ENCODE measurements around the gene XDH. TPM values are rescaled to one million over a fixed set of nuclear protein-coding genes. Genes with fewer than 3 reads are reported as not detected.

XDH gene
- total RNA-seq, 3 donors from 2014 or later = not detected

DNA sequence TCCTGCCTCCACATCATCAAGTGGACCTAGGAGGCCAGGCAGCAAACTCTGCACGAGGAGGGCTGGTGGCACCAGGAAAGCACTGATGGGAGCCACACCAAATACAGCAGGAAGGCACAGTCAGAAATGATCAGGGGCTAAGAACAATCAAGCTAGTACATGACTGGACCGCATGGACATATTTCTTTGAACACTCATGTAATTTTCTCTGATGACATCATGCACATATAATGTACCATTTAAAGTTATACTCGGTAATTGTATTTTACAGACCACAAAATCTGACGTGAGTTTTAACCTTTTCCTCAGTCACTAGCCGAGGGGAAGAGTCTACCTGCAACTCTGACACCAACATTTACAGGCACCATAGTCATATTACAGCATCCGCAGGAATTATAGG lies 76.7 kb downstream of the XDH start:
- Mint-ChIP-seq H3K4me1 (ENCODE audit: low read depth) (no peaks in the 10 kb centered on the region), H3K9me3 (no peaks in the 10 kb centered on the region)

DNA sequence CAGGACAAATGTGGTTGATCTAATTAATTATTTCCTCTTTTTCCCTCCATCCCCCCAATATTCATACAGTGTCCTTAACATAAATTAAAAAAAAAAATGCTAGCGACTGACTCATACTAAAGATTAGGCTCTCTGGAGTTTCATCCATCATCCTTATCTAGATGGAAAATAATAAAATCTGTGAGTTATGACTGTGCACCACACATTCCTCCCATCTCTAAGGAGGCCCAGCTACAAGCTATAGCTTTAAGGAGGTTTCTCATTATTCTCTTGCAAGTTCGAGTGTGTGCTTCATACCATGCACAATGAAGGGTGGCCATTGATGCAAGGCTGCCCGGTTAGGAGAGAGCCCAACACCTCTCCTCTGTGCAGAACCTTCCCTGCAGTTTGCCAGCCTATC lies 77.3 kb downstream of the XDH start:
- Mint-ChIP-seq H3K36me3 (ENCODE audit: insufficient read depth) (no peaks in the 10 kb centered on the region), H3K27me3 (ENCODE audit: low read depth) (peaks cover 7% of the 10 kb centered on the region), H3K4me1 (ENCODE audit: low read depth) (no peaks in the 10 kb centered on the region), H3K4me3 (no peak overlapping the region), H3K9me3 (no peaks in the 10 kb centered on the region)
- DNase-seq (no peak), ATAC-seq (no peak)

More for the DNA sequence above, 76.7 kb downstream of the XDH start:
- Mint-ChIP-seq H3K27me3 (ENCODE audit: low read depth) (peaks cover 7% of the 10 kb centered on the region), H3K4me3 (no peak overlapping the region), H3K36me3 (ENCODE audit: insufficient read depth) (no peaks in the 10 kb centered on the region)
- DNase-seq = no peak
- ATAC-seq = no peak

DNA sequence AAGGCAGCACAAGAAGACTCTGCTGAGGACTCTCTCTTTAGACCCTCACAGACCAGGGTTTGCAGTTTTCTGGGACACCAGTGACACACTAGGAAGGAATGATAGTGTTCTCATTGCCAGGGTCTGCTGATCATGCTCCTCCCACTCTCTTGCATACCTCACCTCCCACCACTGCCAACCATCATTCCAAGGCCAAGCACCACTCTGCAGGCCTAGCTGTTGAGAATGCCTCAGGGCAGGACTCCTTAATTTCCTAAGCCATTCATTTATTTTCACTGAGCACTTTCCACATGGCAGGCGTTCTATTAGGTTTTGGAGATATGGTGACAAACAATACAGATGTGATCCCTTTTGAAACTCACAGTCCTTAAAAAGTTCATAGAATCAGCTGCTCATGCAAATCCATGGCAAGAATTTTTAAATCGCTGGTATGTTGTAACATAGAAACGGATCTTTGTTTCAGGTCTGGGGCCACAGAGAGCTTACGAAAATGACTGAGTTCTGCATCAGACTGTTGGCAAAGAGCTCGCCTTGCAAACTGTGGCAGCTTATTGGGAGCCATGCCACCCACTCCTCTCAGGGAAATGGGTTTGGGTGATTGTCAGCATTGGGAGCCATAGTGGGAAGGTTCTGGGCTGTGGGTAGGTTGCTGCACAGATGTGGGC lies 78.5 kb downstream of the XDH start:
- no peaks in the 10 kb centered on the region for H3K4me1 Mint-ChIP-seq (ENCODE audit: low read depth)
- H3K36me3 Mint-ChIP-seq (ENCODE audit: insufficient read depth) = no peaks in the 10 kb centered on the region
- peaks cover 7% of the 10 kb centered on the region for H3K27me3 Mint-ChIP-seq (ENCODE audit: low read depth)
- no peak overlapping the region for H3K4me3 Mint-ChIP-seq
- no peak for ATAC-seq
- DNase-seq = no peak
- H3K9me3 Mint-ChIP-seq = no peaks in the 10 kb centered on the region

DNA sequence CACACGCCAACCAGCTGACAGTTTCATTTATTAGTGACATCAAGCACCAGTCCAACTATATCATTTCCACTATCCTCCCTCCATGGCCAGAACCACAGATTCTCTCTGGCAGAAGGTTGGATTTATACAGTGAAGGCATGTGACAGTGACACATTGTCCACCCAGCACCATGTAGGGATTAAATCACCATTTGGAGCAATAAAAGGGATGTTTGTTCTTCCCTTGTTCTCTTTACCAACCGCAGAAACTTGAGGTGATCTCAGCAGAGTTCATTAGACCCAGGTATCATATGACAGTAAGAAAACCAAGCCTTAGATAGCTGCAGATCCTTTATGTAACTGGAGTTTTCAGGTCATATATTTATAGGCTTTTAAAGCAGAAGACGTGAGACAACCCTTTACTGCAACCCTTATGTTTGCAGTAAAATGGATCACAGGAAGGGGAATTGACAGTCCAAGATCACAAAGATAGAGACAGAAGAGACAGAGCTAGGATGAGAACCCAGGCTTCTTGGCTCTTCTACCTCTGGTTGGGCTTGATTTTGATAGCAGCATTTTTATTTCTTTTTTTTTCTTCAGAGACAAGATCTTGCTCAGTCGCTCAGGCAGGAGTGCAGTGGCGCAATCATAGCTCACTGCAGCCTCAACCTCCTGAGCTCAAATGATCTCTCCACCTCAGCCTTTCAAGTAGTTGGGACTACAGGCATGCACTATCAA lies 80.1 kb downstream of the XDH start:
- Mint-ChIP-seq H3K4me1 (ENCODE audit: low read depth) (no peaks in the 10 kb centered on the region), H3K36me3 (ENCODE audit: insufficient read depth) (no peaks in the 10 kb centered on the region), H3K27me3 (ENCODE audit: low read depth) (peaks cover 7% of the 10 kb centered on the region), H3K4me3 (no peak overlapping the region), H3K9me3 (no peaks in the 10 kb centered on the region)
- no peak for ATAC-seq
- no peak for DNase-seq

DNA sequence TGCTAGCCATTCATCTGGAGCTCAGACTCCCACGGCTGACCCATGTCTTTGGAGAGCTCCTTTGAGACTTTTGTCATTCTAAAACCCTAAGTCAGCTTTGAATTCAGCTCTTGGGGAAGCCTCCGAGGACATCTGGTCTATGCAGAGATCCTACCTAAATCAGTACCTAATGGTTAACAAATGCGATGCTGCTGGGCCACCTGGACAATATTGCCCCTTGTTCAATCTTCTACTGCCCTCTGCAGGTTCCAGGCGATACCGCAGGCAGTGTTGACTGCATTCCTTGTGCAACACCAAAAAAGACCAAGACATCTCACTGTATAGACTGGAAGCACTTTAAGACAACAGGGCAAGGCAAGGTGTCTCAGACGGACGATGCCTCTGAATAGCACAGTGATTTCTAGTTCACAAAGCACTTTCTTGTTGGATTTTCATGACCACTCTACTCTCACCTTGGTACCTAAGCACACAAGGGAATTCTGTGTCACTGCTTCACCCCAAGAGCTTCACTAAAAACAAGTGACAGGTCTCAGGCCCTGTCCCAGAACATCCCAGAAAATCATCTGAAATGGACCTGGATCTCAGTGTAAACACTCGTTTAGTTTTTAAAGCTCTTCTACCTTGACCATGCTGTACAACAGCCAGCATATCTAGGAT lies 80.9 kb downstream of the XDH start:
- ATAC-seq = peak; percentile 81 to 87
- peaks cover 7% of the 10 kb centered on the region for H3K27me3 Mint-ChIP-seq (ENCODE audit: low read depth)
- no peaks in the 10 kb centered on the region for H3K36me3 Mint-ChIP-seq (ENCODE audit: insufficient read depth)
- no peaks in the 10 kb centered on the region for H3K4me1 Mint-ChIP-seq (ENCODE audit: low read depth)
- peak; percentile 71 for DNase-seq
- no peak overlapping the region for H3K4me3 Mint-ChIP-seq
- H3K9me3 Mint-ChIP-seq = no peaks in the 10 kb centered on the region

DNA sequence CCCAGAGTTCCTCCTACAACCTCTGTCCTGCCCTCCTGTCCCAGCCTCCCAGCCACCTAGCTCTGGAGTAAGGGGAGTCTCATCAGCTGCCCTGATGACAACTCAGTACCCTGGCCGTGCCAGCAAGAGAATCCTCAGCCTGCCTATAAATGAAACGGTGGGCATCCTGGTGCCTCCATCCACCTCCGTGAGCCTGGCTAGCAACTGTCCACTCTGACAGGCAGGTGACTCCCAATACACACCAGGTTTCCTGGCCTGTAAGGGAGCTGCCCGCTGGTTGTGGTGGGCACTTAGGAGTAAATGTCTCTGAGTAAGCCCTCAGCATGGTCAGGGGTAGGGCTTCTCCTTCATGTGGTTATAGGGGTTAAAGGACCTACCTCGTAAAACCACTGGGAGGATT lies 81.5 kb downstream of the XDH start:
- Mint-ChIP-seq H3K9me3 (no peaks in the 10 kb centered on the region), H3K27me3 (ENCODE audit: low read depth) (peaks cover 7% of the 10 kb centered on the region), H3K4me1 (ENCODE audit: low read depth) (no peaks in the 10 kb centered on the region), H3K4me3 (no peak overlapping the region), H3K36me3 (ENCODE audit: insufficient read depth) (no peaks in the 10 kb centered on the region)
- ATAC-seq = no peak
- DNase-seq = no peak

DNA sequence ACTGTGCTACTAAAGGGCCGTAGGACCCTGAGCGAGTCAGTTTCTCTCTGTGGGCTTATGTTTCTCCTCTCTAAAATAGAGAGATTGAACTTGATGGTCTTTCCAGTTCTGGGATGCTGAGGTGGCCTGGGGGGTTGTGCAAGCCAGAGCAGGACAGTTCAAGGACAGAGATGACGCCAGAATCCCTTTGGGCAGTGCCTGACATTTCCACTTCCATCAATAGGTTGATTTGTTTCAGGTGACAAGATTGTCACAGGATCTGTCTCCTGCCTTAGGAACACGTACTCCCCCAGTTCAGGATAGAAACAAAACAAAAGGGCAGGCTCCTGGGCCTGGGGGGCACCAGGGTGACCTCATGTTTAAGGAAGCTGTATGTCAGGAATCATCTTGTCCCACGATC lies 82.0 kb downstream of the XDH start:
- Mint-ChIP-seq H3K9me3 (no peaks in the 10 kb centered on the region), H3K27me3 (ENCODE audit: low read depth) (peaks cover 7% of the 10 kb centered on the region), H3K4me3 (no peak overlapping the region), H3K36me3 (ENCODE audit: insufficient read depth) (no peaks in the 10 kb centered on the region), H3K4me1 (ENCODE audit: low read depth) (no peaks in the 10 kb centered on the region)
- no peak for DNase-seq
- ATAC-seq = no peak

DNA sequence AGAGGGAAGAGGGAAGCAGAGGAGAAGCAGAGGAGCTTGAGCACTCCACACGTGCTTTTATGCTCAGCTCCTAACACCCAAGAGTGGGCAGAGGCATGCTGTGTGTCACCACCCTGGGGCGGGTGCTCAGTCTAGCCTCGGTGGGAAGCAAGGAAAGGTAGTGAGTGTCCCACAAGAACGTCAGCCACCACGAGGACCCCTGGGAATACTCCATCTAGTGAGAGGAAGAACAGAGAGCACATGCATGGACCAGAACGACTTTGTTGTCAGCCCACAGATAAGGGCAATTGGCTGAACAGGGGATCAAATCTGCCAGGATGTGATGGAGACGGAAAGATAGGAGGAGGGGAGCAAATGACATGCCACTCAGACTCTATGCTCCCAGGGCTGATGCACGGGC lies 83.4 kb downstream of the XDH start:
- Mint-ChIP-seq H3K4me3 (no peak overlapping the region), H3K4me1 (ENCODE audit: low read depth) (no peaks in the 10 kb centered on the region), H3K36me3 (ENCODE audit: insufficient read depth) (no peaks in the 10 kb centered on the region), H3K9me3 (no peaks in the 10 kb centered on the region), H3K27me3 (ENCODE audit: low read depth) (peaks cover 3% of the 10 kb centered on the region)
- DNase-seq (no peak), ATAC-seq (no peak)

DNA sequence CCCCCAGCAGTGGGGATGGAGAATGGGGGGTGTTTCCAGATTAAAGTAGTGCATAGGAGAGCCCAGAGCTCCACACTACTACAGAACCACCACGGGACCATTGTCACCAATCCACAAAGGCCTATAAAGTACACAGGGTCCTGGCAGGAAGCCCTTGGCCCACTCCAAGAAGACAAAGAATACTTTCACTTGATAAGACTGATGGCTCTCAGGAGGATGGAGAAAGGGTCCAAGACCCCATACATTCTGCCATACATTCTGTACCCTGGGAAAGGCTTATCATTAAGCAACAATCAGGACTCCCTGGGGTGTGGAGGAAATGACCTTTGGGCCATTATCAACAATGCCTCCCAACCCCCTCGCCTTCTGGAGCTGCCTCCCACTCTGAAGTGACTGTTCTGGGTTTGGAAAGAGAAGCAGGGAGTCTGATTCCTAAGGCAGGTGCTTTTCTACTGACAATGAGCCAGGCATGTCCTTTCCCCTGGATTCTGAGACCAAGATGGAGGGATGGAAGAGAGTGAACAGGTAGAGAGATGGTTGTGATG lies 85.4 kb downstream of the XDH start:
- H3K27me3 Mint-ChIP-seq (ENCODE audit: low read depth) = no peaks in the 10 kb centered on the region
- no peak overlapping the region for H3K4me3 Mint-ChIP-seq
- H3K36me3 Mint-ChIP-seq (ENCODE audit: insufficient read depth) = no peaks in the 10 kb centered on the region
- no peaks in the 10 kb centered on the region for H3K9me3 Mint-ChIP-seq
- peaks cover 12% of the 10 kb centered on the region for H3K4me1 Mint-ChIP-seq (ENCODE audit: low read depth)
- DNase-seq = no peak
- no peak for ATAC-seq

DNA sequence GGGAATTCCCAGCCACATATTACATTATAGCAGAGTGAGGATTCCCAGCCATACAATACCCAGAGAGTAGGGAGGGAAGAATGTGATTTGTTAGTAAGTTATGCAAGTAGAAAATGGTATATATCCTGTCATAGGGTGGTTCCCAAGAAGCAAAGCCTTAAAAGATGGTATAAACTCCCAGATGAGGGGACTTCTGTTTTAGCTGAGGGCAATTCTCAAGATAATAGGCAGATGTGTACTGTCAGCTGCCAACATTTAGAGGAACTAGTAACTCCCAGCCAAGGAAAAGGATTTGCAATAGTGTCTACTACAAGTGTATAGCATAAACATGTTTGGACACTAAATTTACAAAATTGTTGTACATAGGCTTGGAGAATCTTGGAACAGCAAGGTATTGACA lies 86.5 kb downstream of the XDH start:
- ATAC-seq (no peak), DNase-seq (no peak)
- no peak overlapping the region for H3K4me3 Mint-ChIP-seq
- no peaks in the 10 kb centered on the region for H3K27me3 Mint-ChIP-seq (ENCODE audit: low read depth)
- H3K4me1 Mint-ChIP-seq (ENCODE audit: low read depth) = peaks cover 23% of the 10 kb centered on the region
- H3K36me3 Mint-ChIP-seq (ENCODE audit: insufficient read depth) = no peaks in the 10 kb centered on the region
- no peaks in the 10 kb centered on the region for H3K9me3 Mint-ChIP-seq

DNA sequence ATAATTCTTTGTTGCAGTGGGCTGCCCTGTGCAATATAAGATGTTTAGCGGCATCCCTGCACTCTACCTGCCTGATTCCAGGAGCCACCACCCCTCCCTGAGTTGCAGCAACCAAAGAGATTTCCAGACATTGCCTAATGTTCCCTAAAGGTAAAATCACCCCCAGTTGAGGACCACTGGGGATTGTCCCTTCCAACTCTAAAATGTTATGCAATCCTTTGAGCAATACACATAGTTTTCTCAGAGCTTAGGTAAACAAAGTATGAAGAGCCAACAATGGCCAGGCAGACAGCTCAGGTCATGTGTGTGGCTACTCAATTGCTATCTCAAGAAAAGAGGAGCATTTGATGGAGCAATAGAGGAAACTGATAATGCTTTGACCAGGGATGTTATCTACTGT lies 87.0 kb downstream of the XDH start:
- no peaks in the 10 kb centered on the region for H3K9me3 Mint-ChIP-seq
- DNase-seq (no peak), ATAC-seq (no peak)
- peaks cover 28% of the 10 kb centered on the region for H3K4me1 Mint-ChIP-seq (ENCODE audit: low read depth)
- no peaks in the 10 kb centered on the region for H3K27me3 Mint-ChIP-seq (ENCODE audit: low read depth)
- H3K4me3 Mint-ChIP-seq = no peak overlapping the region
- no peaks in the 10 kb centered on the region for H3K36me3 Mint-ChIP-seq (ENCODE audit: insufficient read depth)

DNA sequence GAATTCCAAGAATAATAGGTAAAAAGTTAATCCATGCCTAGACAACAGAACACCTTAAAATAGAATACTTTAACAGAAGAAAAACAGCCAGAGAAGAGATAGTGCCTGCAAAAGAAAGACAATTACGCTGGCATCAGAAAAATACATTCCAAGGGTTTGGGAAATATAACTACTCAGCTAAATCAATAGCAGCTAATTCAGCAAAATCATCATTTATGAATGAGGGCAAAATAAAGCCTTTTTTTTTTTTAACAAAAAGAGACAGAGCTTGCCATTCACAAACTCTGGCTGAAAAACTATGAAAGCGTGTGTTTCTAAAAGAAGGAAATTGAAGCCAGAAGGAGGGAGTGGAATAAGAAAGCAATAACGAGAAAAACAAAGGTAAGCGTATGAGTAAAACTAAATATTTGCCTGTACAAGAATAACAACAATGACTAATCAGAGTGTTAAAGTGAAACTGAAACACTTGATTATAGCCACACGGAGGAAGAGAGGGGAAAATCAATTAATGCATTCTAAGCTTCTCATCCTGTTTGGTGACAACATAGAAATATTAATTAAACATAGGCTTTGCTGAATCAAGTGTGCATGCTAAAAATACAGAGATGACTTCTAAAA lies 90.4 kb downstream of the XDH start:
- peaks cover 44% of the 10 kb centered on the region for H3K4me1 Mint-ChIP-seq (ENCODE audit: low read depth)
- no peaks in the 10 kb centered on the region for H3K27me3 Mint-ChIP-seq (ENCODE audit: low read depth)
- no peaks in the 10 kb centered on the region for H3K9me3 Mint-ChIP-seq
- no peak for DNase-seq
- peak; percentile 49 to 65 for ATAC-seq
- peak overlapping the region; percentile 66 for H3K4me3 Mint-ChIP-seq
- H3K36me3 Mint-ChIP-seq (ENCODE audit: insufficient read depth) = no peaks in the 10 kb centered on the region

DNA sequence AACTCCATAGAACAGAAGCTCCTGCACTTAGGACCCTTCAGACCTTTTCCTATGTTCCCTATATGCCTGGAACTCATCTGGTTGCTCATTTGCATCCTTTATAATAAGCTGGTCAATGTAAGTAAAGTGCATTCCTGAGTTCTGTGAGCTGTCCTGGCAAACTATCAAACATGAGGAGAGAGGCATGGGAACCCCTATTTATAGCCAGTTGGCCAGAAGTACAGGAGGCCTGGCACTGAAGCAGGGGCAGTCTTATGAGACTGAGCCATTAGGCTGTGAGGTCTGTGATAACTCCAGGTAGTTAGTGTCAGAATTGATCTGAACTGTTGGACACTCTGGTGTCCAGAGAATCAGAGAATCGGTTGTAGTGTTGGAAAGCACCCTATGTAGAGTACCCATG lies 92.2 kb downstream of the XDH start:
- H3K36me3 Mint-ChIP-seq (ENCODE audit: insufficient read depth) = no peaks in the 10 kb centered on the region
- peaks cover 61% of the 10 kb centered on the region for H3K4me1 Mint-ChIP-seq (ENCODE audit: low read depth)
- H3K4me3 Mint-ChIP-seq = no peak overlapping the region
- no peak for ATAC-seq
- no peak for DNase-seq
- H3K27me3 Mint-ChIP-seq (ENCODE audit: low read depth) = no peaks in the 10 kb centered on the region
- no peaks in the 10 kb centered on the region for H3K9me3 Mint-ChIP-seq

DNA sequence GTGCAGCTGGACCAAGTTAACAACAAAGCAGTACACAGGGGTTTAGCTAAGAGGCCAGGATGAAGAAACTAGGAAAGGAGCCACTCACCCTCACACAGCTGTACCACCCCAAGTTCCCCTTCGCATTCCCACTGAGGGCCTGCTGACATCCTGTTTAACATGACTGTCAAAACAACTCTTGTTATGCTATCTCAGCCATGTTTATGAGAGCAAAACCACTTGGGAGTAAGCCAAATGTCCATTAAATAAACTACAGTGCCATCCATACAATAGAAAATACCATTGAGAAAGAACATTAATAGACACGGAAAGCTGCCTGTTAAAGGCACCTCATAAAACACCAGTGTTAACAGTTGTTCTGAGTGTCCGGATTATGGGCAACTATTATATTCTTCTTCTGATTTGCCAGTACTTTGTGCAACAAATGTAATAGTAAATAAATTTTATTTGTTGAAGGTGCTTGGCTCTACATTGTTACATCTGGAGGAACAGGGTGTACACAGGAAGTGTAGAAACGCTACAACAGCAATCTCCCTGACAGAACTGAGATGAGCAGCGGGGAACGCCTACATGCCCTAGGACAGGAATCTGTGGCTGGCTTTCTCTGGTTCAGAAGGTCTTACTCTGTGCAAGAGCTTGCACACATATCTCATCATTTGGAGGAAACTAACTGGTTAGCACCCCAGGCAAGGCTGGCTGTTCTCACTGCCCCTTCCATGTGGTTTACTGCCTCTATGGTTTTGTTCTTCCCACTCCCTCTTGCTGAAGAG lies 95.0 kb downstream of the XDH start:
- Mint-ChIP-seq H3K36me3 (ENCODE audit: insufficient read depth) (no peaks in the 10 kb centered on the region), H3K4me3 (no peak overlapping the region), H3K4me1 (ENCODE audit: low read depth) (peaks cover 65% of the 10 kb centered on the region), H3K9me3 (no peaks in the 10 kb centered on the region), H3K27me3 (ENCODE audit: low read depth) (no peaks in the 10 kb centered on the region)
- ATAC-seq = peak; percentile 59 to 79
- no peak for DNase-seq

All from activated T-cell treated with anti-CD3 and anti-CD28 coated beads, Interleukin-2, amount 50 U/mL, for 4 hours (primary cell).